NCI-H1417 treated with DMSO at 0.1 percent for 48 hours (cell line): ENCODE measurements around the gene ABHD5.

Experiments
- DNase-seq: peaks from one replicate; lab custom pipeline; 2025; lab: John Stamatoyannopoulos, UW

Gene ABHD5

DNA sequence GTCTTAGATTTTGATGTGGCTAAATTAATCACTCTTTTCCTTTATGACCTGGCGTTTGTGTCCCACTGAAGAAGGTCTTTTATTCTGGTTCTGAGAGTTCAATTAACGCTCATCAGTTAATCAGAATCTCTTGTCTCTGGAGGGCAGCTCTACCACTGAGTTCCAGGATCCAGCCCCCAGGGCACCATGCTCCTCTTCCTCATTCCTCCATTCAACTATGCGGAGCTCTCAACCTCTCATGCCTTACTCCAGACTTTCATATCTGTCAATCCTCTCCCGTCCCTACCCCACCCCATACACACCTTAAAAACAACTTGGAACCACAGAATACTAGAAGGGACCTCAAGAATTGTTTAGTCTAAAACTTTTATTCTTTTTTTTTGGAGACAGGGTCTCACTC, 4.8 kb upstream of the ABHD5 start:
- DNase-seq, result no peak

DNA sequence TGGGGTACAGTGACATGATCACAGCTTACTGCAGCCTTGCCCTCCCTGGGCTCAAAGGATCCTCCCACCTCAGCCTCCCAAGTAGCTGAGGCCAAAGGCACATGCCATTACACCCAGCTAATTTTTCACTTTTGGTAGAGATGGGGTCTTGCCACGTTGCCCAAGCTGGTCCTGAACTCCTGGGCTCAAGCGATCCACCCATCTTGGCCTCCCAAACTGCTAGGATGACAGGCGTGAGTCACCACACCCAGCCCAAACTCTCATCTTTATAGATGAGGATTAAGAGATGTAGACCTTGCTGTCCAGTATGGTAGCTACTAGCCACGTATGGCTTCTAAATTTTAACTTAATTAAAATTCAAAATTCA, 4.4 kb upstream of the ABHD5 start:
- DNase-seq, result no peak

DNA sequence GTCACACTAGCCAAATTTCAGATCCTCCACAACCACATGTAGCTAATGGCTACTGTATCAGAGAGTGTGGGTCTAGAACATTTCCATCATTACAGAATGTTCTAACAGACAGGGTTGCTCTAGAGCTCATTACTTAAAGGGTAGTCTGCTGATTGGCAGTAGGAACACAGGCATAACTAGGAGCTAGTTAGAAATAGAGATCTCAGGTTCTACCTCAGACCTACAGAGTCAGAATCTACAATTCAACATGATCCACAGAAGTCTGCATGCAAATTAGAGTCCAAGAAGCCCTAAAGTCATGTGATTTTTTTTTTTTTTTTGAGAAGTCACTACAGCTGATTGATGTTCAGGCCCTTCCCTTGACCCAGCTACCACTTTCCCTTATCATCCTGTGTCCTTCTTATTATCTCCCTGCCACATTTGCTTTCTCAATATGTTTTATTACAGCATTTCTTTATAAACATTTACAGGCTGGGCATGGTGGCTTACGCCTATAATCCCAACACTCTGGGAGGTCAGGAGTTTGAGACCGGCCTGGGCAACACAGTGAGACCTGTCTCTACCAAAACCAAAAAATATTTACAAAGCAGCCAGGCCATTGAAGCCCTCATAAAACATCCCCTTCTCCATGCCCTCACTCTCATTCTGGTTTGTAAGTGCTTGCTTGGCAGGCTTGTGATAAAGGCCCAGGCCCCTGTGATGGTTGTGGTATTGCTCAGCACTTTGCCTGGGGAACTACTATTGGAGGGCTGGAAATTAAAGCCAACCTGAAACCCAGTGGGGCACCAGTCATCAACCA, 3.8 kb upstream of the ABHD5 start:
- DNase-seq, result no peak

DNA sequence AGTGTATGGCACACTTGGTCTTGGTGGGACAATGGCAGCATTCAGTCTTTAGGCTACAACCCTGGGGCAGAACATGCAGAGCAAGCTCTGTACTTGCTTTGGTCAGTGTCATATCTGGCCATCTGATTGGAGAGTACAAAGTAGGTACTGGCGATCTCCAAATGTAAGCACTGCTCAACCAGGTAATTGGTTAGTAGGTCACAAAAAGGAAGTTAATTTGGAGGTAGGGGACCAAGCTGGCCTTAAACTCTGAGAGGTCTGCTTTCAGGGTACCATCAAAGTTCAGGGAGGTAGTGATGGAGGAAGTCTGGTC, 3.3 kb upstream of the ABHD5 start:
- no peak for DNase-seq

DNA sequence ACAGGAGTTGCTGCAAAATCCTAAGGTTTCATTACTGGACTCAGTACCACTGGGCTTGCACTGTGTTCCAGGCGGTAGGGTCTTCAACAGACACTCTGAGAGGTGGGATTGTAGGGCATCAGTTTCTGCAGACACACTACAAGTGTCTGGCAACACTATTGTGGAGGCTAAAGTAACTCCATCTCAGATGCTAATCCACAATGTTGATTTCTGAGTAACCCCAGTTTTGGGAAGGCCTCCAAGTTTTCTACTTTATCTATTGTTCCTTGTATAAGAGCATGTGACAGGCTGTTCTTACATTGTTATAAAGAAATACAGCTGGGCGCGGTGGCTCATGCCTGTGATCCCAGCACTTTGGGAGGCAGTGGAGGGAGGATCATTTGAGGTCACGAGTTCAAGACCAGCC, 2.5 kb upstream of the ABHD5 start:
- DNase-seq, result no peak

DNA sequence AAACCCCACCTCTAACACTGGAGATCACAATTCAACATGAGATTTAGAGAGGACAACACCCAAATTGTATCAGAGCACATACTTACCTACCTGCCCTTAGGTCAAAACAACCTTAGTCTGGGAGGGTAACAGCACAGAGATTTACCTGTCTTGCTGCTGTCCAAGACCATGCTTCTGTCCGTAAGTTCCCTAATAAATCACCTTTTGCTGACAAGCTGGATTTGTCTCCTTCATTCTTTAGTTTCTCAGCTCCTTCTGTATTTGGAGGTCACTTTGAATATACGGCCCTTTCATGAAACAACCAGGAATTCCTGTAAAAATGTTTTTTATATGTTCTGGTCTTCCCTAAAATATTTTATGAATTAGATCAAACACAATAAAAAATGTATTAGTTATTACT, 1.6 kb upstream of the ABHD5 start:
- DNase-seq, result no peak

DNA sequence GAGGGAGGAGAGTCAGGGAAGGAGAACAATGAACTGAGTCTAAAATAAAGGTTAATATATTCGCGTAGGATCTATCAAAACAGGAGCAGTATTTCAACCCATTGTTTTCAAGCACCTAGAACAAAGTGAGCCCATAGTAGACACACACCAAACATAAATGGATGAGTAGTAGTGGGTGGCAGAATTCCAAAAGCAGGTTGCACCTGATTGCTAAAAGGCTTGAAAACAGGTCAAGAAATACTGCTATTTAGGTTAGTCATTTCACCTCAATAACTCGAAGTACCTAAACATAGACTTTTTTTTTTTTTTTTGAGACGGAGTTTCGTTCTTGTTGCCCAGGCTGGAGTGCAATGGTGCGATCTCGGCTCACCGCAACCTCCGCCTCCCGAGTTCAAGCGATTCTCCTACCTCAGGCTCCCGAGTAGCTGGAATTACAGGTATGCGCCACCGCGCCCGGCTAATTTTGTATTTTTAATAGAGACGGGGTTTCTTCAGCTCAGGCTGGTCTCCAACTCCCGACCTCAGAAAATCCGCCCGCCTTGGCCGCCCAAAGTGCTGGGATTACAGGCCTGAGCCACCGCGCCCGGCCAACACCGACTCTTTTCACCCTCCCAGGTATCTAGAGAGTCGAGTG, 855 bp upstream of the ABHD5 start:
- DNase-seq, result no peak

DNA sequence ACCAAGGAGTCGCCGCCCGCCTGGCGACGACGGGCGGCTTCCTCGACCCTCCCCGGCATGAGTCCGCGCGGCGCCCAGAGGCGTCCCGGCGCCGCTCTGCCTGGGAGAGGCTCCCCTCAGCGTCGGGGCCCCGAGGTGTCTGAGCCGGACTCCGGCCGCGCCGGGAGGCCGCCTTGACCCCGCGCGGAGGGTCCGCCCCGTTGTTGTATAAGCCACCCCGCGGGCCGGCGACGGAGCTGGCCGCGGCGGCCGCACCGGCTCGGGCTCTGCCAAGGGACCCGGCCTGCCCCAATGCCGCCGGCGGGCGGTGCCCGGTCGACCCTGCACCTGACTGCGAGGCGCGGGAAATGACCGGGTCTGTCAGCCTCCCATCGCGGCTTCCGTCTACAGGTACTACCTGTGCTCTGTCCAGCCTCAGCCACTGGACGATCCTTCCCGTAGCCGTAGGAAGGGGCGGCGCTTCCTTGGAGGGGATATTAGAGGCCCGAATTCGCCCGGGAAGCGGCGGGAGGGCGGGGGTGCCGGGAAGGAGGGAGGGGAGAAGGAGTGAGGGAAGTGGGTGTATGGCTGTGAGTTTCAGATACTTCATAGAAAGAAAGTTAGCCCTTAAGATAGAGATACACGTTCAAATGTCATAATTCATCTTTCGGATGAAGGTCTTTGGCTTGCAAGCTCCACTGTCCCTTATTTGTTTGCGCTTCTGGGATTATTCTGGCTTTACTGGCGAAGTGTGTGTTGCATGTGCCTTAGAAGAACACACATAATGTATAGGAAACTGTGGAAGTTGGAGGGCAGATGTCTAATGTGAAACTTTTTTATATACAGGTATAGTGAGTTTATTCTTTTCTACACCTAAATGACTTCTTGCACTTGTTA, 620 bp downstream of the ABHD5 start:
- DNase-seq, result no peak

DNA sequence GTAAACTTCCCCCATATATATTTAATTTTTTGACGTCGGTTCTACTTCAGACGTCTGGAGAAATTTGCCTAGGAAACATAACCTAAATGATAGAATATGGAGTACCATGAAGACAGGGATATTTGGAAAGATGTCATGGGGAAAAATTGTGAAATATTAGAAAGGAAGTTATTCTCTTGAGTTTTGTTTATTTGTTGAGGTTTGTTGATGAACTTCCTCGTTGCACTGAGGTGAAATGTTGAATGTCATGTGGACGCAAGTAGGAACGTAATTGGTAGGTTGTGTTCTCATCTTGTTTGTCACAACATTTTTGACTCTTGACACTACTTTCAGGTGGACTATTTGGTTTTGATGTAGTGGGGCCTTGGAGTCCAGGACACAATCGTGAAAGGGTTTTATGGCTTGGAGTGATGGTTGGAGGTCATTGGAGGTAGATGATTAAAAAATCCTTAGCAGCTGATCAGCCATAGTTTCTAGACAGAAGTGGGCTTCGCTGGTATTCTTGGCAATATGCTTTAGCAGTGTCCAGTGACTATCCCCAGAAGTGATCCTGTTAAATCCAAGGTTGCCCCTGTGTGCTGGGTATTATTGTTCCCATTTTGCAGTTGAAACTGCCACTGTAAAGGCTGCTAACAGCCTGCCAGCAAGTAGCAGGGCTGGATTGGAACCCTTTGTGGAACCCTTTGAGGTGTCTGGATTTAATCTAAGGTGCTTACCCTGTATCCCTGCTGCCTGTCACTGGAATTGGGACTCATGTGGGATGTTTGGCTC, 1.5 kb downstream of the ABHD5 start:
- DNase-seq, result no peak

DNA sequence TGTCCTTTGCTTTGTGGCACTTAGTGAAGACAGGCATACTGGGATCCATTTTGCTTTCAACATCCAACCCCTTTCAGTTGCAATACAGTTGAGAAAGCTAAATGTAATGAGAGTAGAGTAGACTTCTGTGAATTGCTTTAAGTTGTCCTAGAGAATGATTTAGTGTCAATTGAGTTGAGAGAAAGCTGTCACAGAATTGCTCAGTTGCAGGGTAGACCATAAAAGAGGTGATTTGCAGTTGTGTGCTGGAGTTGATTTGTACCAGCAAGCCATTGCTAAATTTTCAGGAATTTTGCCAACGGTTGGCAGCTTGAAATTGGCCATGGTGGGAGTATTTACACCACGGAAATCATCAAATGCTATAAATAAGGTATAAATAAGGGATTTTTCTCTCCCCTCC, 2.2 kb downstream of the ABHD5 start:
- DNase-seq, result no peak

DNA sequence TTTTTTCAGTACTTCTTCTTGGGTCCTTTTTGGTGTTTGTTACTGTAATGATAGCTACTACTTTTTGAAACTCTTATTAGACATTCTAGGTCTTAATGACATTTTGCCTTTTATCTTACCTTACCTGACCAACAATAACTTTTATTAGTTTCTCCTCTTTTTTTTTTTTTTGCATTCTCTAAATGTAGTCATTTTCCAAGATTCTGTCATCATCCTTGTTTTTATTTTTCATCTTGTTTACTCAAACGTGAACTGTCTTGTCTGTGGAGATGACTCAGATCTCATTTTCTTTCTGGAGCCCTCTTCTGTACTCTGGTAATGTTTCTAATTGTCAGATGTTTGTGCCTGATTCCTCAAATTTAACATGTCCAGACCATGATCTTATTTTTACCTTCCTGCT, 2.9 kb downstream of the ABHD5 start:
- DNase-seq, result no peak

DNA sequence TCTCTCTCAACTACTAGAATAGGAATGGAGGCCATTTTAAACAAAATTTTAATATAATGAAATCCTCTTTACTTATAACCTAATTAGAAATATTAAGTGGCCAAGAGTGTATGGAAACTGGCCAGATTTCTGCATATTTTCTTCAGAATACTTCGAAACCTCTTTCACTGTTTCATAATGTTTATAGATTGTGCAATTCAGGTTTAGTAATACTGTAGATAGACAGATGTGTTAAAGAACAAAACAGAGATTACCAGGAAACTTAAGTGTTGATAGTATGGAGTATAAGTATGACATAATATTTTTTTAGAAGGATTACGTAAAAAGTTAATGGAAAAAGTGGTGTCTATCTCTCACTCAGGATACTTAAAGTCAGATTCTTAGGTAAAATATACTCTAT, 4.7 kb downstream of the ABHD5 start:
- no peak for DNase-seq

DNA sequence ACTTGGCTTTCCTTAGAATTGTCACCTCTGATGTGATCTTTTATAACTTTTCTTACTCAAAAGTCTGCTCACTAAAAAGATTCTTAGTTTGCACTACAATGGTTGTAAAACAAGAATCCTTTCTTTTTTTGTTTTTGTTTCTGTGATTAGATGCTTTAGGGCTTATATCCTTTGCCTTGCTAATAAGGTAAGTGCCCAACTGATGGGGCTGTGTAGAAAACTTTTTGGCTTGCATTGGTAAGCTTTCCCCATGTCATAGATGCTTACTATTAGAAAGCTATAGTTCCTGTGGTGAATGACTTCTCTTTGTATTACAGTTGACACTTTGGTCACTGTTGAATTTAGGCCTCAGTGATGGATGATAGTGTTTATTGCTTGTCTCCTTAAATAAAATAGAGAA, 5.1 kb downstream of the ABHD5 start:
- no peak for DNase-seq

DNA sequence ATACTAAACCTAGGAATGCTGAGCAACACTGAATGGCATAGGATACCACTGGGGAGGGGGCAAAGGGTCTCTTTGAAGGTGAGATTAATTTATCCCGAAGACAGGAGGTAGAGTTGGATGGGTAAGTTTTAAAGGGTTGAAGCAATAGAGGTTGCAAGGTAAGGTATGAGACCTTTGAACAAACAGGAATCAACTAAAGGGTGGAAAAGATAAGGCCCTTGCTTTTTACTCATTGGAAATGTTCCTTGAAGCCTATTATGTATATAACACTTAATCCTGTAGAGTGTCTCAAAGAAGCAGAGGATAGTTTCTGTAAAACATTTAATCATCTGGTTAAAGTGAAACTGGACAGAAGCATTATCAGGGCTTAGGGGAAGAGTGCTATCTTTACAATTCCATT, 5.7 kb downstream of the ABHD5 start:
- no peak for DNase-seq

DNA sequence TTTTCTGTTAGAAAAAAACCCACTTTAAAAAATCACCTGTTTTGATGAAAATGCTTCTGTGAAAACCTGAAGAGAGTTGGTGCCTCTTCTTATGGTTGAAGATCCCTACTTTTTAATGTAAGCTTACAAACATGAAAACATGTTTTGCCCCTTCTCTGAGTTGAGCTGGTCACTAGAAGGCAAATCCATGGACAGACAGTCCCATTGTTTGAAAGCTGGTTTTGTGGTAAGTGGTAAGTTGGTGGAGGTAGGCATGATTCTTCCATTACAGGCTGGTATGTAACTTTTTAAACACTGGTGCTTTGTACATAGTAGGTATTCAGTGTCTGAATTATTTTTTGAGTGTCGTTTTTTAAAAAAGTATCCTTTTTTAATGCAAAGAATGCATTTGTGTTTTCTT, 6.1 kb downstream of the ABHD5 start:
- no peak for DNase-seq

DNA sequence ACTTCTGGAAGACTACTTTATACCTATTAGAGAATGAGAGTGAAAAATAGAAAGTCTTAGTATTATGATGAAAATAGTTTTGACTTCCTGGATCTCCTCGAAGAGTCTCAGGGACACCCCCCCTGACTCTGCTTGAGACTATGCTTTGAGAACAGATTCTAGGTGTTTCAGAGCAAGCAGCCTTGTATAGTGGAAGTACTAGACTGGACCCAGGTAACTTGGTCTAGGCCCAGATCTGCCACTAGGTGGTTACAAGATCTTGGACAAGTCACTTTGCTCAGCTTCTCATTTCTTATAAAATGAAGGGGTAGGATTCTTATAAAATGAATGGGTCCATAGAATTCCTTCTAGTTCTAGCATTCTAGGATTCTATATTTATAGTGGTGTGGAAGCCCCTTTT, 9.1 kb downstream of the ABHD5 start:
- DNase-seq, result no peak

DNA sequence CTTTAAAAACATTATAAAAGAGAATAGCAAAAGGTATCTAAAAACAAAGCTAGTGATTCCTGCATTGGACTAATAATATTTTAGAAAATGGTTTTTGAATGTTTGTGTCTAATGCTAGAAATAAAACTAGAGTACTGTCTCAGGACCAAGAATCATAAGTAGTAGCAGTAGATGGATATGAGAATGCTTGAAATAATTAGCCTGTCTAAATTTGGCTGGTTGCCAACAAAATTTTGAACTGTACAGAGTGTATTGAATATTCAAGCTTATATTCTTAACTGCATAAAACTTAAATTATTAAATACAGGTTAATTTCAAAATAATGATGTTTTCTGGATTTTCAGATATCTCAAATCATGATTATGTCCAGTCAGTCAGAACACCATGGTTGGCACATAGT, 14.0 kb downstream of the ABHD5 start:
- DNase-seq, result no peak

DNA sequence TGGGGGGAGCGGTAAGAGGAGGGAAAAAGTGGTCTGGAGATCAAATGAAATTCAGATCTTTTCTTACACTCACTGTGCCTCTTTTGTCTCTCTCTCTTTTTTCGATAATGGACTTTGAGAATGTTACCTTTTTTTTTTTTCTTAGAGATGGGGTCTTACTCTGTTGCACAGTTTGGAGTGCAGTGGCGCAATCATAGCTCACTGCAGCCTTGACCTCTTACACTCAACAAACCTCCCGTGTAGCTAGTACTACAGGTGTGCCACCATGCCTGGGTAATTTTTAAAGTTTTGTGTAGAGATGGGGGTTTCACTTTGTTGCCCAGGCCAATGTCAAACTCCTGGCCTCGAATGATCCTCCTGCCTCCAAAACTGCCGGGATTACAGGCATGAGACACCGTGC, 15.6 kb downstream of the ABHD5 start:
- DNase-seq, result no peak

DNA sequence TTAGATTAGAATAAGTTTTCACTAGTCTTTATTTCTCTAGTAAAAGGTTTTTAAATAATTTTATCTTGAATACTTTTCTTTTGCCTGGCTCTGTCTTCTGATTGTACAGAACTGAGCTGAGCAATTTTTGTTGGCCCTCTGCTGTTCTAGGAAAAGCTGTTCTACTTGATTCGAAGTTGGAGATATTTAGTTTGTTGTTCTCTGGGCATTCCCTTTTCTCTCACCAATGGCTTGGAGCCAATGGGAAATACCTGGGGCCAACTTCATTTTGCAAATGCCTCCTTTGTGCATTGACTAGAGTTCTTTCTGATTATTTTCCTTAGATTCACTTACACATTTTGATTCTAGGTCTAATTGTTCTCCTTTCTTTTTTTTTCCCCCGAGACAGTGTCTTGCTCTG, 16.5 kb downstream of the ABHD5 start:
- DNase-seq, result no peak

DNA sequence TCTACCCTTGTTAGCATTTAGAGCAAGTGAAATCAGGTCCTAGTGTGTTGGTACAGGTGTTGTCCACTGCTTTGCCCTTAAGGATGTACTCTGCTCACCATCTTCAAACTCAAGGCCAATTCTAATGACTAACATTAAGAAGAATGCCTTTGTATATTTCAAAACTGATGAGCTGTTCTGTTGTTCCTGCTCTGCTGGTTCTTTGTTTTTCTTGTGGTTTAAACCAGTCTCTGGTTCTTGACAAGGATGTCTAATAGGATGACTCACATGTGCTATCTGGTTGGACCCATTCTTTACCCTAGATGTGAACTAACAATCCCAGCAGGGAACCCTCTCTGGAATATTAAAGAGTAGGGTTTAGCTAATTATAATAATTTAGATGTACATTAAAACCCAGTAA, 17.3 kb downstream of the ABHD5 start:
- no peak for DNase-seq

DNA sequence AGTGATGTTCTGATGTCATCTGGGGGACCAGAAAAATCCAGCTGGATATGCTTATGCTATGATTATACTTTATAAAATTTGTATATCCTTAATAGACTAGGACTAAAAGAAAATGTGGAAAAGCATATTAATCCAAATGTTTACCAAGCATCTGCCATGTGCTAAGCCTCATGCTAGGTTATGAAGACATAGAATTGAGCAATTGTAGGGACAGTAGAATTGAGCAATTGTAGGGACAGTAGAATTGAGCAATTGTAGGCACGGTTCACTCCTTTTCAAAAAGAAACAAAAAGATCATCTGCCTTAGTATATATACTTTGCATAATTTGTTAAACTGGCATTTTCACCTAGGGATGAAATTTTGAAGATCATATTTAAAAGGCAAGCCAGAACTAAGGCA, 18.3 kb downstream of the ABHD5 start:
- no peak for DNase-seq

DNA sequence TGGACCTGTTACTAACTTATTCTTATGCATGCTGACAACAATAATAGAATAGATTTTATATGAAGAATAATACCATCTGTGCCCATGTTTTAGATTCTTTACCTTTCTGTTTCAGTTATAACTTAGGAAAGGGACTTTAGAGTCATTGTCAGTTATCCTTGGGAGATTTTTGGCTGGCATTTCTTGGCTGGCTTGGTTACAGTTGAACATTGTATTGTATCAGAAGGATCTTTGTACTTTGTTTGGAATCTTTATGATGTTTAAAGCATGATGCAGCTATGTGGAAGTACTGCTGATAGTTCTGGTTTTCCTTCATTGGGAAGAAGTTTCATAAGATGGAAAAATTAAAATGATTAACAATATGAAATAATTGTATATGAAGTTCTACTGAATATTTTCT, 19.9 kb downstream of the ABHD5 start:
- DNase-seq, result no peak

DNA sequence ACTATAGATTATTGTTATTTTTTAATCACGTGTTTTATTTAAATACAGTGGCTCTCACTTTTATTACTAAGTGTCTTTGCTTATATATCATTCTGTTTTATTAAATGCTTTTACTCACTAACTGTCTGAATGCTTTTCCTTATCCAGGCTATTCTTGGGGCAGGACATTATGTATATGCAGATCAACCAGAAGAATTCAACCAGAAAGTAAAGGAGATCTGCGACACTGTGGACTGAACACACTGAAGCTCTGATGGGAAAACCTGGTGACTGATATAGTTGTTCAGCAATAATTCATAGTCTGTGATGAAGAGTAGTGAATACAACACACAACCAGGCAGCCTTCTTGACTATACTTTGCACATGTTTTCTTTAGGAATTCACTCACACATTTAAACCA, 27.6 kb downstream of the ABHD5 start:
- DNase-seq, result no peak
